GM12873 (cell line): ENCODE data around the gene TMEM132C.

Source experiments
- CTCF ChIP-seq: IDR thresholded peaks from 2 replicates; pipeline ENCODE4 v1.5.1; 2012; ENCODE audit warnings: low read depth, mild to moderate bottlenecking, moderate library complexity, low read length, control low read depth; ENCODE audit not compliant: insufficient read depth; ENCODE audit errors: missing control alignments

TMEM132C gene

GRCh38 chr12:128581321-128581761, 314.4 kb downstream of the TMEM132C start:
- no peak for TF ChIP-seq CTCF

- TF ChIP-seq CTCF = peak; percentile 53
Observed at GRCh38 chr12:128583453-128583852, 316.5 kb downstream of the TMEM132C start.

DNA sequence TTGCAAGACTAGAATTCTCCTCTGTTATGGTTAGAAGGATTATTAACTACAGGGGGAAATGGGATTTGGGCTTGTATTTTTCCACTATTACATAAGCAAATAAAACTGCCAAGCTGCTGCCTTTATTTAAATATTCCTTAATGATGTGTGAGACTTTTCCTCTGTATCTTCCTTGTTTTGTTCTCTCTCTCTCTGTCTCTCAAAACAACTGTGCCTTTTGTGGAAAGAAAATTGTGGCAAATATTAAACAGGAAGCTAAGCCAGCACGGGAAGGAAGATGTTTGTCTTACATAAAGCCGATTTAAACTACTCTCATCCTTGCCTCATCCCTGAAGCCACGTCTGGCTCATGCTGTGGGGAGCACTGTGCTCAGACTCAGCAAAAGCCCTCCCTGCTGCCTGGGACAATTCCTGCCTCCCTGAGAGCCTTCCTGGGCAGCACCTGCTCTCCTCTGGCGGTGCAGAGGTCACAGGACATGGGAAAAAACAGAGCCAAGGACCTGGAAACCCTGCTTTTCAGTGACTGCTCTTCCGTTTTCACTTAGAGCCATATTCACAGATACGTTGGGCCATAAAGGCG, 319.6 kb downstream of the TMEM132C start:
- TF ChIP-seq CTCF = no peak

- TF ChIP-seq CTCF = no peak
Observed at GRCh38 chr12:128587918-128588317, 320.9 kb downstream of the TMEM132C start.

DNA sequence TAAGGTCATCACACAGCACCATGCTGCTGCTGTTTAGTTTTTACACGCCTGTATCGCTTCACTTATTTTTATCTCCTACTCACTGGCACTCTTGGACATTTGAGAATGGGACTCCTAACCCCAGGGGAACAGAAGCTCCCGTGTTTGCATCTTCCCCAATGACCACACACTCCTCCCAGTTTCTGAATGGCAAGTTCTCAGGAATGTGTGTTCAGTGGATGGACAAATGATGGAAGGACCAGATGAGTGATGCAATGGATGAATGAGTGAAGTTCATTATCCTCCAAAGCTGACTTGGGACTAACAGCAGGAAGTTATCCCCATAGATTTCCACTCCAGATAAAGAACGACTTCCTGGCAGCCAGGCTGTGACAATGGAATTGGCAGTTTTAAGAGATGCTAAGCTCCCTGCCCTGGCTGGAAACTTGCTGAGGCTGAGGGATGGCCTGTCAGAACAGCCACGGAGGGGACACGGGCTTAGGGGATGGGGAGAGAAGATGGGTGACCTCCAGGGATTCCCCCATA, 325.3 kb downstream of the TMEM132C start:
- no peak for TF ChIP-seq CTCF

DNA sequence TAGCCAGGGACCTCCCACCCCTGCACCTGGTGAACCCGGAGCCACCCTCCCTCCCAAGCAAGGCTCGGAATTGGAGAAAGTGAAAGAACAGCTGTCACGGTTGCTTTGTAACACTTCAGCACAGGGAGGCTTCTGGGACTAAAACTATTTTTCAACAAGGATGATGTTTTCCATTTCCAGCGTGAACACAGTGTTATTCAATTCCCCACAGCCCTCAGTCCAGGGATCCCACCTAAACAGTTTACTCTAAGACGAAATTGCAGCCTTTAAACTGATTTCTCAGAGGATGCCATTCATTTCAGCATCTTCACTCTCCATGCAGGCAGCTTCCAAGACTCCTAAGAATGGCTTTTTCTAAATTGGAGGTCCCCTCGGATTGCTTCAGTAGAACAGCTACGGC, 327.6 kb downstream of the TMEM132C start:
- TF ChIP-seq CTCF = no peak

DNA sequence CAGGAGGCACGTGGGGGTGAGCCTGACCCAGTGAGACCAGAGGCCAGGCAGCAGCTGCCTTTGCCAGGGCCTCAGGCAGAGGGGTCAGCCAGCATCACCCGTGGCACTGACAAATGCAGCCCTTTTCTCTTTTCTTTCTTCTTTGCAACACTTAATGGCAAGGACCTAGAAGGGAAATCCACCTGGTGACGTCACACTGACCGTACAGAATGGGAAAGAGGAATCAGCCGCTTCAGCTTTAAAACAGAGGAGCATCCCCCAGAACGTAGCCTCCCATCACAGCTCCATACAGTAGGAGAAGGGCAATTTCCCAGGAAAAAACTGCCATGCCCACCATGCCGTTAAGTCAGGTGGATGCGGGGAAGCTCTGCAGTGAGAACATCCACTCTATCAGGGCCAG, 328.6 kb downstream of the TMEM132C start:
- TF ChIP-seq CTCF = no peak
